HEK293 (cell line): Measurements from ENCODE around the gene ITGA2B.
A peak's percentile ranks its signal among the peaks of the same experiment; 100 is the strongest.

Experiments
- CTCF ChIA-PET: fragments of 350-600 bp; formaldehyde crosslinking; extraction: SDS; loops from one replicate; lab custom pipeline; 2021; ENCODE audit warnings: antibody characterized with exemption; lab: Yijun Ruan, JAX
- POLR2A ChIA-PET: fragments of 300-600 bp; formaldehyde crosslinking; extraction: SDS; loops from one replicate; lab custom pipeline; 2020; ENCODE audit warnings: antibody characterized with exemption, inconsistent platforms; lab: Yijun Ruan, JAX
- H3K27ac ChIP-seq: fragments of 200-500 bp; sonication (Bioruptor generic); 2 replicates; pipeline ENCODE4 v1.5.1; 2014; ENCODE audit warnings: low read depth, low read length, control low read depth, inconsistent platforms; ENCODE audit errors: extremely low read depth
- H3K36me3 ChIP-seq, 2 experiments: fragments of 200-500 bp in 1 of 2; sonication (Bioruptor generic) in 1 of 2; 1 replicate in 1 of 2; 2 replicates in 1 of 2; pipeline ENCODE4 v1.5.1; 2014 to 2017; ENCODE audit warnings: inconsistent platforms in 2 of 2, low read length in 2 of 2; ENCODE audit not compliant: control insufficient read depth in 2 of 2, insufficient read depth in 1 of 2
- H3K4me1 ChIP-seq: fragments of 200-500 bp; sonication (Bioruptor generic); 2 replicates; pipeline ENCODE4 v1.5.1; 2014; ENCODE audit warnings: mild to moderate bottlenecking, low read length, inconsistent platforms; ENCODE audit not compliant: control insufficient read depth, insufficient read depth
- H3K4me3 ChIP-seq: 2 replicates; pipeline ENCODE4 v1.5.1; 2011; ENCODE audit warnings: low read depth, mild to moderate bottlenecking, control low read depth, low read length, moderate library complexity
- H3K9me3 ChIP-seq: fragments of 200-500 bp; sonication (Bioruptor generic); 2 replicates; pipeline ENCODE4 v1.5.1; 2014; ENCODE audit warnings: low read depth, low read length, inconsistent platforms; ENCODE audit not compliant: control insufficient read depth, insufficient read depth
- EGR2 ChIP-seq: fragments of 450-650 bp; formaldehyde crosslinking; IDR thresholded peaks from 2 replicates; pipeline ENCODE4 v1.5.1; 2016; ENCODE audit warnings: low read depth, missing biosample characterization, missing genetic modification characterization
- INSM2 ChIP-seq: fragments of 450-650 bp; formaldehyde crosslinking; IDR thresholded peaks from 2 replicates; pipeline ENCODE4 v1.5.1; 2016; ENCODE audit warnings: missing biosample characterization, missing genetic modification characterization
- KLF7 ChIP-seq: fragments of 450-650 bp; formaldehyde crosslinking; IDR thresholded peaks from 2 replicates; pipeline ENCODE4 v1.5.1; 2016; ENCODE audit warnings: missing biosample characterization, missing genetic modification characterization, borderline replicate concordance
- MZF1 ChIP-seq: fragments of 450-650 bp; formaldehyde crosslinking; IDR thresholded peaks from 2 replicates; pipeline ENCODE4 v1.5.1; 2017; ENCODE audit warnings: missing biosample characterization, missing genetic modification characterization, borderline replicate concordance
- OSR2 ChIP-seq: fragments of 450-650 bp; formaldehyde crosslinking; IDR thresholded peaks from 2 replicates; pipeline ENCODE4 v1.5.1; 2016; ENCODE audit warnings: missing biosample characterization, missing genetic modification characterization
- PBX3 ChIP-seq: sonication (generic); formaldehyde crosslinking; IDR thresholded peaks from 2 replicates; pipeline ENCODE4 v1.8.1; 2022; ENCODE audit warnings: mild to moderate bottlenecking, moderate library complexity, missing genetic modification reagents
- PRDM10 ChIP-seq: fragments of 450-650 bp; formaldehyde crosslinking; IDR thresholded peaks from 2 replicates; pipeline ENCODE4 v1.5.1; 2016; ENCODE audit warnings: missing biosample characterization, missing genetic modification characterization
- PRDM4 ChIP-seq: fragments of 450-650 bp; formaldehyde crosslinking; IDR thresholded peaks from 2 replicates; pipeline ENCODE4 v1.5.1; 2017; ENCODE audit warnings: missing biosample characterization, missing genetic modification characterization
- ZBTB6 ChIP-seq: fragments of 450-650 bp; formaldehyde crosslinking; IDR thresholded peaks from 2 replicates; pipeline ENCODE4 v1.5.1; 2017; ENCODE audit warnings: missing biosample characterization, missing genetic modification characterization
- ZFHX2 ChIP-seq: fragments of 450-650 bp; formaldehyde crosslinking; conservative IDR thresholded peaks from 2 replicates; pipeline ENCODE4 v1.5.1; 2016; ENCODE audit warnings: missing biosample characterization, missing genetic modification characterization
- ZFP37 ChIP-seq: fragments of 450-650 bp; formaldehyde crosslinking; IDR thresholded peaks from 2 replicates; pipeline ENCODE4 v1.5.1; 2016; ENCODE audit warnings: missing biosample characterization, missing genetic modification characterization
- ZNF114 ChIP-seq: fragments of 450-650 bp; formaldehyde crosslinking; IDR thresholded peaks from 2 replicates; pipeline ENCODE4 v1.5.0; 2017; ENCODE audit warnings: missing biosample characterization, missing genetic modification characterization
- ZNF146 ChIP-seq: fragments of 450-650 bp; formaldehyde crosslinking; IDR thresholded peaks from 2 replicates; pipeline ENCODE4 v1.5.1; 2016; ENCODE audit warnings: missing biosample characterization, missing genetic modification characterization
- ZNF280C ChIP-seq: fragments of 450-650 bp; formaldehyde crosslinking; IDR thresholded peaks from 2 replicates; pipeline ENCODE4 v1.5.1; 2016; ENCODE audit warnings: missing biosample characterization, missing genetic modification characterization
- ZNF501 ChIP-seq: fragments of 450-650 bp; formaldehyde crosslinking; IDR thresholded peaks from 2 replicates; pipeline ENCODE4 v1.5.1; 2016; ENCODE audit warnings: missing biosample characterization, missing genetic modification characterization
- ZNF610 ChIP-seq: fragments of 450-650 bp; formaldehyde crosslinking; IDR thresholded peaks from 2 replicates; pipeline ENCODE4 v1.5.1; 2016; ENCODE audit warnings: missing biosample characterization, missing genetic modification characterization, borderline replicate concordance
- ZNF623 ChIP-seq: fragments of 450-650 bp; formaldehyde crosslinking; IDR thresholded peaks from 2 replicates; pipeline ENCODE4 v1.5.1; 2016; ENCODE audit warnings: missing biosample characterization, missing genetic modification characterization
- ZNF639 ChIP-seq: fragments of 450-650 bp; formaldehyde crosslinking; IDR thresholded peaks from 2 replicates; pipeline ENCODE4 v1.5.1; 2016; ENCODE audit warnings: missing biosample characterization, missing genetic modification characterization
- ZNF777 ChIP-seq: fragments of 450-650 bp; formaldehyde crosslinking; IDR thresholded peaks from 2 replicates; pipeline ENCODE4 v1.5.1; 2017; ENCODE audit warnings: missing biosample characterization, missing genetic modification characterization, borderline replicate concordance
- ZNF792 ChIP-seq: fragments of 450-650 bp; formaldehyde crosslinking; IDR thresholded peaks from 2 replicates; pipeline ENCODE4 v1.5.1; 2016; ENCODE audit warnings: missing biosample characterization, missing genetic modification characterization

ITGA2B gene

GRCh38 chr17:44389723-44390202 lies 314 bp upstream of the ITGA2B start:
- no peak overlapping the region for H3K4me3 ChIP-seq
- H3K9me3 ChIP-seq, result no peaks in the 10 kb centered on the region
- ChIA-PET CTCF (interaction anchor here (0.6 to 1.7 kb wide), 4 partner anchors 11 to 144 kb away, joined by 3 to 5 read pairs (median 4); no protein-coding TSS in a partner anchor), POLR2A (no interaction called here)
- H3K36me3 ChIP-seq, result no peaks in the 10 kb centered on the region
- H3K27ac ChIP-seq, result no peak overlapping the region
- no peak for TF ChIP-seq ZNF501
- no peak for TF ChIP-seq ZNF623 (tag by site-specific recombination)
- TF ChIP-seq ZNF639 (tag by site-specific recombination), result no peak
- TF ChIP-seq PRDM10, result no peak
- no peak for TF ChIP-seq ZNF146 (tag by site-specific recombination)
- TF ChIP-seq ZNF792, result no peak
- no peak for TF ChIP-seq ZFP37 (tag by site-specific recombination)
- no peak for TF ChIP-seq OSR2 (tag by site-specific recombination)
- H3K4me1 ChIP-seq, result peaks cover 2% of the 10 kb centered on the region; the same call in 1 of the 2 replicates

GRCh38 chr17:44387804-44388203 lies 1.6 kb downstream of the ITGA2B start:
- TF ChIP-seq KLF7 (no peak), ZNF114 (tag by site-specific recombination) (no peak), ZFHX2 (tag by site-specific recombination) (peak; percentile 57), MZF1 (tag by site-specific recombination) (no peak), ZBTB6 (tag by site-specific recombination) (no peak), ZNF280C (tag by site-specific recombination) (no peak), PBX3 (CRISPR knock-in tag) (no peak), INSM2 (no peak), PRDM4 (tag by site-specific recombination) (no peak), EGR2 (tag by site-specific recombination) (peak; percentile 69; the same call in 1 of the 2 replicates), ZNF610 (no peak), ZNF777 (tag by site-specific recombination) (no peak)
- Histone ChIP-seq H3K36me3 (no peaks in the 10 kb centered on the region), H3K27ac (no peak overlapping the region), H3K4me1 (peaks cover 2% of the 10 kb centered on the region; the same call in 1 of the 2 replicates), H3K9me3 (no peaks in the 10 kb centered on the region), H3K4me3 (no peak overlapping the region)
- CTCF ChIA-PET, result interaction anchor here (0.6 kb wide), 1 partner anchor 175 kb away, joined by 4 read pairs; no protein-coding TSS in a partner anchor
- POLR2A ChIA-PET, result no interaction called here
